Measurements from ENCODE around the gene MAP3K20.
"Not testable (repeated sequence)": the region's sequence is repeated elsewhere in the genome, so short reads cannot be mapped to it uniquely, and the experiment has no call there.

Gene MAP3K20

DNA sequence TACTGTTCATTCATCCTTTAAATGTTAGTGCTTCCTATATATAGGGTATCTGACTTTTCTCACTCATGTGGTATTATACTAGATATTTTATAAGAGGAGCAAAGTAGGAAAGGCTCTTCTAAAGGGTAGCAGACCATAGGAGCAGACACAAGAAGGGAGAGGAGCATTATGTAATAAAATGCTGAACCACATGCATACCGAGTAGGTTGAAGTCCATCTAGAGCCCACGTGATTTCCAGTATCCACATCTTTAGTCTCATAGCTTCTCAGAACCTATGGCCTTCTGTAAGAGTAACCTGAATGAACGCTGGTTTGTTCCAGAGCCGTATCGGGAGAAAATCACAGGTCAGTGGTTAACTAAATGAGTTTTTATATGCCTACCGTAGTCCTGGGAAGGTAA lies 85.9 kb downstream of the MAP3K20 start:
- DNase-seq = no peak

GRCh38 chr2:173163357-173163756 lies 87.7 kb downstream of the MAP3K20 start:
- DNase-seq = not testable (repeated sequence)

DNA sequence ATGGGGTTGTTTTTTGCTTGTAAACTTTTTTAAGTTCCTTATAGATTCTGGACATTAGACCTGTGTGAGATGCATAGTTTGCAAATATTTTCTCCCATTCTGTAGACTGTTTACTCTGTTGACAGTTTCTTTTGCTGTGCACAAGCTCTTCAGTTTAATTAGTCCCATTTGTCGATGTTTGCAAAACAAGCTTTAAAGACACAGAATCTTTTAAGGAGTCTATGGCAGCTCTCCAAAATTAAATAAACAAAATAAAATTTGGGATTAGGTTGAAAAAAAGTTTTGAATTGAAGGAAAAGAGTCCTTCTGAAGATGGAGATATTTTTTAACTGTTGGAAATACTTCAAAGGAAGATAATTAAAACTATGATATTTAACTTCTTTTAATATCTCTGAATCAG lies 88.8 kb downstream of the MAP3K20 start:
- DNase-seq = no peak

DNA sequence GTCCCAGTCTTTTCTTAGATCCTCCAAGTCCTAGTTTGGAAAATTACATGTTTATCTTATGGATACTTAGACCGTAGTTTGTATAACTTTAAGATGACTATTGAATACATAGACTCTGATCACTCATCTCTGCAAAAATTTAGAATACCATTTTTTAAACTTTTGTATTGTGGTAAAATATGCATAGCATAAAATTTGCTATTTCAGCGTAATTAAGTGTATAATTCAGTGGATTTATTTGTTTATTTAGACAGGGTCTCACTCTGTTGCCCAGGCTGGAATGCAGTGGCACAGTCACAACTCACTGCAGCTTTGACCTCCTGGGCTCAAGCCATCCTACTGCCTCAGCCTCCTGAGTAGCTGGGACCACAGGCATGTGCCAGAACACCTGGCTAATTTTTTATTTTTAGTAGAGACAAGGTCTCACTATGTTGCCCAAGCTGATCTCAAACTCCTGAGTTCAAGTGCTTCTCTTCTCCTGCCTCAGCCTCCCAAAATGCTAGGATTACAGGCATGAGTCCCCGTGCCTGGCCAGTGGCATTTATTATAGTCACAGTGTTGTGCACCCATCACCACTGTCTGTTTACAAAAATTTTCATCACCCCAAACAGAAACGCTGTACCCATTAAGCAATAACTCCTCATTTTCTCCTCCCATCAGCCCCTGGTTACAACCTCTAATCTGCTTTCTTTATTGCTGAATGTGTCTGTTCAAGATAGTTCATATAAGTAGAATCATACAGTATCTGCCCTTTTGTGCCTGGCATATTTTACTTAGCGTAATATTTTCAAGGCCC lies 90.0 kb downstream of the MAP3K20 start:
- no peak for DNase-seq

DNA sequence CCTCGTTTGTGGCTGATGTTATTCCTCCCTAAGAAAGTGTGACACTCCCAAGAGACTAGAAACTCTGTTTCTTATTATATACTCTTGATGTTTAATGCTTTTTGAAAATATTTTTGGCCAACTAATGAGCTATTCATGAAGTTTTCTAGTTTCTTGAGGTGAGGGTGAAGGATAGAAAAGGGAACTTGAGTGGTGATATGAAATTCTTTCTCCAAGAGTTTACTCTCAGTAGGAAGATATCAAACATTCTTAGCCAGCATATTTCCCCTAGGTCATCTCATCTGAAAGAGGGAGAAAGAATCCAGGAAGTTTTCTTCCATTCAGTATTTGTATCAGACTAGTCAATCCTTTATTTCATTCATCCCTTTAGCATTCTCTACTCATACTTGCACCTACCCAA lies 95.7 kb downstream of the MAP3K20 start:
- DNase-seq = no peak

GRCh38 chr2:173171924-173172643 lies 96.4 kb downstream of the MAP3K20 start:
- DNase-seq = no peak

DNA sequence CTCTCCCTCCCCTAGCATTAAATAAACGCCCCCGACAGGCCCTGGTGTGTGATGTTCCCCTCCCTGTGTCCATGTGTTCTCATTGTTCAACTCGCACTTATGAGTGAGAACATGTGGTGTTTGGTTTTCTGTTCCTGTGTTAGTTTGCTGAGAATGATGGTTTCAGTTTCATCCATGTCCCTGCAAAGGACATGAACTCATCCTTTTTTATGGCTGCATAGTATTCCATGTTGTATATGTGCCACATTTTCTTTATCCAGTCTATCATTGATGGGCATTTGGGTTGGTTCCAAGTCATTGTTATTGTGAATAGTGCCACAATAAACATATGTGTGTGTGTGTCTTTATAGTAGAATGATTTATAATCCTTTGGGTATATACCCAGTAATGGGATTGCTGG lies 98.7 kb downstream of the MAP3K20 start:
- DNase-seq = not testable (repeated sequence)

- DNase-seq = no peak
Measured at GRCh38 chr2:173175222-173175621, 99.6 kb downstream of the MAP3K20 start.

DNA sequence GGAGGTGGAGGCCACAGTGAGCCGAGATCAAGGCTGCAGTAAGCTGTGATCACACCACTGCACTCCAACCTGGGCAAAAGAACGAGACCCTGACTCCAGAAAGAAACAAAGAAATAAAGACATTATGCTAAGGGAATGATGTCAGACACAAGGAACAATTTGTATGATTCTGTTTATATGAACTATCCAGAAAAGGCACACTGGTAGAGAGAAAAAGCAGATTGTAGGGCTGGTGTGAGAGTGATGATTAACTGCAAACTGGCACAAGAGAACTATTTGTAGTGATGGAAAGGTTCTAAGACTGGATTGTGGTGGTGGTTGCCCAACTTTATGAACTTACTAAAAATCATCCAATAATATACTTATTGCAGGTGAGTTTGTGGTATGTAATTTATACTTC lies 106.3 kb downstream of the MAP3K20 start:
- DNase-seq = no peak

GRCh38 chr2:173184031-173185004 lies 108.7 kb downstream of the MAP3K20 start:
- no peak for DNase-seq

DNA sequence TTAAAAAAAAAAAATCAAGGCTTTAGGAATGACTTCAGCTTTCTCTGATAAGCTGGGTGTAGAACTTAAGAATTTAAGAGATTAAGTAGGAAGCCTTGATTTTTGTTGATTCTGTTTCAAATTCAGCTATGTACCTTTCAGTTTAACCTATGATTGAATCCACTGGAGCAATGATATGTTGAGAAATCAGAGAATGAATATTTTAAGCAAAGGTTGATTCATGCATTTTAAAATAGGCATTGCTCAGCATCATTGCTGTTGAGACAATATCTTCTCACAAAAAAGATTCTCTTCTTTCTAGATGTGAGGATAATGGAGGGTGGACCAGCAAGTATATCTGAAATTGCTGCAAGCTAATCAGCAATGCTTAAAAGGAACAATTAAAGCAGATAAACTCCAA lies 109.8 kb downstream of the MAP3K20 start:
- no peak for DNase-seq

DNA sequence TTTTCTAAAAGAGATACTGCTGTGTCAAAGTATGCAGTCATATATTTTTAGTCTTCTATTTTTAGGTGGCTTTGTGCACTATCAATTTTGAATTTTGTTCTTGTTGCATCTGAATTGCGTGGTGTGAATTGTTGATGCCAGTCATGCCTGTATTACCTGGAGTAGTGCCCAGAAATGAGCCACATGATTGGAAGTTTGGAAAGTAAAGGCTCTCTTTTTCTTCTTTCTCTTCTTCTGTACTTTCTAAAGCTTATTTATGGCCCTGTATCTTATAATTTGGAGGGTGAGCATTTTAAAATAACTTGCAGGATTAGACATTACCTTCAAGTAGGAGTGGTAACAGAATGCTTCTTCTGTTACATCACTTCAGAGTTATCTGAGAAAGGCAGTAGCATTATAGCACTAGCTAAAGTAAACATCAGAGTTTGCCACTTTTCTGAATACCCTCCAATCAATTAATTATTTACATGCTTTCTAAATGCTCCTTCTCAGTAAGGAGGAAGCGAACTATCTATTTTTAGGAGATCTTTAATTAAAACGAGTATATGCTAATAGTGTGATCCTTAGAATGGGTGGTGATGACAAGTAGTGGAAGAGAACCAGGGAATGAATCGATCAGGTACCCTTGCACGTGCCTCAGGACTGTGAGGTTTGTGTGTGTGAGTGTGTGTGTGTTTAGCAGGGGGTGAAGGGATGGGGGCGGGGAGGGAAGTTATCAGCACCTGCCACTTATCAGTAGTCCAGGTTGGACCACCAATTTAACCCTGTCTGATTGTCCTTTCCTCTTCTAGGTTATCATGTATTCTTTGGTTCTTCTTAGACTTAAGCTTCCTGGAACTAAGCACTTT lies 112.5 kb downstream of the MAP3K20 start:
- DNase-seq = no peak

DNA sequence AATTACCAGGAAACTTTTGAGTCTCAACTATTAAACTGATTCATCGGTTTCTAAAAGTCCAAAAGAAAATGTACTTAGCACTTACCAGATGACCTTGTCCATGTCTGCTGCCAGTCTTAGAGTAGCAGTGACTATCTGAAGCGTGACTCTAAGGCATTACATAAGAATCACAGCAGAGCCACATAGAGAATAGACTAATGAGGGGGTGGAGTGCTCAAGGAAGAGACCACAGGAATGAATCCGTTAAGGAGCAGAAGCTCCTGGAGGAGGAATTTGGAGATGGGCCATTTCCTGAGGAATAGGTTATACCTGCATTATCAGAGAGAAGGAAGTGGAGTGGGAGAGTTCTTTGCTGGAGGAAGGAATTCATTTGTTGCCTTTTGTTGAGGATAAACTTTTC lies 116.0 kb downstream of the MAP3K20 start:
- no peak for DNase-seq

GRCh38 chr2:173192071-173192470 lies 116.4 kb downstream of the MAP3K20 start:
- no peak for DNase-seq

DNA sequence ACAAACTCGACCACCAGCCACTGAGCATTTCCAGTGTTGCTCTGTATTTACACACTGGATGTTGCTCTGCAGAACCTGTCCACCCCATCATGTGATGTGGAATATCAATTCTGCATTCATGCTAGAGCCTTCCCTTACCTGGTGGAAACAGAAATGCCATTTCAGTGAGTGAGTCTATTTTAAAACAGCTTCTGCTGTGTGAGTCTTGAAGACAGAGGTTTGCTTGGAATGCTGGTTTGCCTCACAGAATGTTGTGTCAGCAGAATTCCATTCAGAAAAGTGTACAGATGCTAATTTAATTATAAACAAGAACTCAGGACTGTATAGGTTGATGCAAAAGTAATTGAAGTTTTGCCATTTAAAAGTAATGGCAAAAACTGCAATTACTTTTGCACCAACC lies 118.3 kb downstream of the MAP3K20 start:
- no peak for DNase-seq

DNA sequence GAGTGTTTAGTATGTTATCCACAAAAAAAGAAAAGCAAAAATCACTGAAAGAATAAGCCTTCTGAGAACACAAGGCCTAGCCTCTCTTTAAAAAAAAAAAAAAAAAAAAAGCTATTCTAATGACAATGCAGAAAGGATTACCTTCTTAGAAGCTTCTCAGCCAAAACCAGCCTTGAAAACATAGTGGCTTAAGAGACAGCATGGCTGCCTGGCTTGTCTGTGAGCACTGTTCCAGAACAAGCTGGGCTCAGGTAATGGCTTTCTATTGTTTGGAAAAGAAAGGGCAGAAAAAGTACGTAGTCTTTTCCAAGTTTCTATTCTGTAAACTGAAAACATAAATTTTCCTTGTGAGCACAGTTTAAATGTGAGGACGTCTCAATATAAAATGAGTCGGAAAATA lies 119.5 kb downstream of the MAP3K20 start:
- DNase-seq = no peak

DNA sequence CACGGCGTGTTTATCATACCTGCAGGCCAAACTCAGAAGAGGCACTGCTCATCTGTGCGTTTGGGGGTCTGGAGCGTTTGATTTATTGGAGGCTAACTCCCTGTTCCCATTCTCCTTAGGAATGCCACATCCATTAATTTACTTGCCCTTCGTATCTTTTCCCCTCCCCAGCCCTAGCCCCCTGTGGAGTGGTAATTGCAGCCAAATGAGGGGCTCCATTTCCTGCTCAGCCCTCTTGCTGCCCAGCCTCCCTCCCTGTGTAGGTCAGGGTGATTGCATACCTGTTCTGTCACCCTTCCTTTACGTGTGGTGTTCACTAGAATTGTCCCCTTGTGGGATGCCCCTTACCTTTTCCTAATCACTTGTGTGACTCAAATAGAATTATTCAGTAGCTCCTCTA lies 120.4 kb downstream of the MAP3K20 start:
- DNase-seq = no peak

DNA sequence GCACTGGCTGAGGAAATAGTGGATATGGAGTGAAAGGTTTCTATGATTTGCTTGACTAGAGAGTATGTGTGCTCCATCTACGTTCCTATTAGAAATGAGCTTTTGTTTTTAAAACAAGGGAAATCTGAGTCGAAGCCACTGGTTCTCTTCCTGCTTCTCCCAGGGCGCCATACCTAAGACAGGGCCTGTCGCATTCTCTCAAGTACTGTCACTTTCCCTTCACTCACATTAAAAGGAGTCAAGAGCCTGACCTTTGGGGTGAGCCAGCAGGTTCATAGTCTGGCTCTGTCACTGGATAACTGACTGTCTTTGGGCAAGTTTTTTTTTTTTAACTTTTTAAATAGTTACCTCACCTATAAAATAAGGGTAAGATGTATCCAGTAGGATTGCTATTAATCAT lies 121.0 kb downstream of the MAP3K20 start:
- no peak for DNase-seq

DNA sequence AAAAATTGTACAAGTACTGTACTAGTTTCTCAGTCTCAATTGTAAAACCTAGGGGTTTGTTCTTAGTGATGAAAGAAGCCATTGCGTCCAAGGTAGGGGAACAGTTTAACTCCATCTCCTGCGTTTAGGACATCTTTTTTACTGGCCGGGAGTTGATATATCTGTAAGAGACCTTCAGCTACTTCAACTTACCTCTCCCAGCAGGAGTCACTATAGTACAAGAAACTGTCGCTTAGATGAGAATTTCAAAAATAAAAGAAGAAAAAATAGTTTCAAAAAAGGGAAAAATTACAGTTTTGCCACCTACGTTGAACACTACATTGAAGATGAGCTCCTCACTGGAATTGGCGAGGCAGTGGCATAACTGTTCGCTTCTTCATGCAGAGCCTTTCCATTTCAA lies 122.7 kb downstream of the MAP3K20 start:
- DNase-seq = no peak

GRCh38 chr2:173199294-173199693 lies 123.6 kb downstream of the MAP3K20 start:
- no peak for DNase-seq

- DNase-seq = no peak
Measured at GRCh38 chr2:173202570-173202969, 126.9 kb downstream of the MAP3K20 start.

- no peak for DNase-seq
Measured at GRCh38 chr2:173204316-173204715, 128.7 kb downstream of the MAP3K20 start.
